T-helper 1 cell treated with Interleukin-12 subunit alpha and Interleukin-12 subunit beta and Interleukin-4 antibody, amounts not matched to agents 30 μg/mL and 1 μg/mL, for 36 hours (primary cell): ENCODE measurements around the gene AOC1.

ENCODE experiments used
- H3K27ac Mint-ChIP-seq: one replicate; pipeline ENCODE4 v1.8.0; 2021; ENCODE audit warnings: mild to moderate bottlenecking, mixed read lengths
- H3K27me3 Mint-ChIP-seq: one replicate; pipeline ENCODE4 v1.8.0; 2021; ENCODE audit warnings: low read depth, mixed read lengths
- H3K36me3 Mint-ChIP-seq: one replicate; pipeline ENCODE4 v1.8.0; 2021; ENCODE audit warnings: low read depth, mixed read lengths
- H3K4me1 Mint-ChIP-seq: one replicate; pipeline ENCODE4 v1.8.0; 2021; ENCODE audit warnings: low read depth, mixed read lengths
- H3K4me3 Mint-ChIP-seq: one replicate; pipeline ENCODE4 v1.8.0; 2021; ENCODE audit warnings: mild to moderate bottlenecking, moderate library complexity, mixed read lengths
- H3K9me3 Mint-ChIP-seq: one replicate; pipeline ENCODE4 v1.8.0; 2021; ENCODE audit warnings: mixed read lengths

Gene AOC1

GRCh38 chr7:150824379-150825177 lies 27.7 kb upstream of the AOC1 start:
- no peak overlapping the region for H3K4me3 Mint-ChIP-seq
- no peaks in the 10 kb centered on the region for H3K4me1 Mint-ChIP-seq
- no peak overlapping the region for H3K27ac Mint-ChIP-seq
- no peaks in the 10 kb centered on the region for H3K9me3 Mint-ChIP-seq
- no peaks in the 10 kb centered on the region for H3K36me3 Mint-ChIP-seq
- peaks cover 53% of the 10 kb centered on the region for H3K27me3 Mint-ChIP-seq

GRCh38 chr7:150826061-150826849 lies 26.1 kb upstream of the AOC1 start:
- Mint-ChIP-seq H3K4me3 (no peak overlapping the region), H3K4me1 (no peaks in the 10 kb centered on the region), H3K27ac (no peak overlapping the region), H3K36me3 (no peaks in the 10 kb centered on the region), H3K9me3 (no peaks in the 10 kb centered on the region), H3K27me3 (peaks cover 58% of the 10 kb centered on the region)

GRCh38 chr7:150828384-150828783 lies 23.9 kb upstream of the AOC1 start:
- no peak overlapping the region for H3K27ac Mint-ChIP-seq
- H3K9me3 Mint-ChIP-seq, result no peaks in the 10 kb centered on the region

GRCh38 chr7:150829426-150829825 lies 22.9 kb upstream of the AOC1 start:
- no peaks in the 10 kb centered on the region for H3K4me1 Mint-ChIP-seq
- H3K36me3 Mint-ChIP-seq, result no peaks in the 10 kb centered on the region
- H3K9me3 Mint-ChIP-seq, result no peaks in the 10 kb centered on the region
- peaks cover 67% of the 10 kb centered on the region for H3K27me3 Mint-ChIP-seq
- H3K4me3 Mint-ChIP-seq, result no peak overlapping the region
- no peak overlapping the region for H3K27ac Mint-ChIP-seq

More at GRCh38 chr7:150828384-150828783, 23.9 kb upstream of the AOC1 start:
- no peak overlapping the region for H3K4me3 Mint-ChIP-seq
- no peaks in the 10 kb centered on the region for H3K36me3 Mint-ChIP-seq
- no peaks in the 10 kb centered on the region for H3K4me1 Mint-ChIP-seq
- peaks cover 57% of the 10 kb centered on the region for H3K27me3 Mint-ChIP-seq

- Mint-ChIP-seq H3K9me3 (no peaks in the 10 kb centered on the region), H3K36me3 (no peaks in the 10 kb centered on the region), H3K27ac (no peak overlapping the region), H3K4me1 (no peaks in the 10 kb centered on the region), H3K4me3 (no peak overlapping the region), H3K27me3 (peaks cover 71% of the 10 kb centered on the region)
Measured at GRCh38 chr7:150830937-150831336, 21.4 kb upstream of the AOC1 start.

- Mint-ChIP-seq H3K27me3 (peaks cover 64% of the 10 kb centered on the region), H3K4me3 (no peak overlapping the region), H3K36me3 (no peaks in the 10 kb centered on the region), H3K27ac (no peak overlapping the region), H3K4me1 (no peaks in the 10 kb centered on the region), H3K9me3 (no peaks in the 10 kb centered on the region)
Measured at GRCh38 chr7:150831851-150832250, 20.5 kb upstream of the AOC1 start.

- H3K4me3 Mint-ChIP-seq, result no peak overlapping the region
- H3K27me3 Mint-ChIP-seq, result peaks cover 45% of the 10 kb centered on the region
- no peaks in the 10 kb centered on the region for H3K4me1 Mint-ChIP-seq
- H3K27ac Mint-ChIP-seq, result no peak overlapping the region
- H3K9me3 Mint-ChIP-seq, result no peaks in the 10 kb centered on the region
- H3K36me3 Mint-ChIP-seq, result no peaks in the 10 kb centered on the region
Measured at GRCh38 chr7:150835019-150835418, 17.3 kb upstream of the AOC1 start.

- no peak overlapping the region for H3K27ac Mint-ChIP-seq
- no peak overlapping the region for H3K4me3 Mint-ChIP-seq
- peaks cover 41% of the 10 kb centered on the region for H3K27me3 Mint-ChIP-seq
- H3K4me1 Mint-ChIP-seq, result no peaks in the 10 kb centered on the region
- no peaks in the 10 kb centered on the region for H3K9me3 Mint-ChIP-seq
- H3K36me3 Mint-ChIP-seq, result no peaks in the 10 kb centered on the region
Measured at GRCh38 chr7:150835702-150836280, 16.5 kb upstream of the AOC1 start.

GRCh38 chr7:150838965-150839650 lies 13.2 kb upstream of the AOC1 start:
- Mint-ChIP-seq H3K4me3 (no peak overlapping the region), H3K4me1 (no peaks in the 10 kb centered on the region), H3K36me3 (no peaks in the 10 kb centered on the region), H3K9me3 (no peaks in the 10 kb centered on the region), H3K27ac (no peak overlapping the region), H3K27me3 (peaks cover 20% of the 10 kb centered on the region)

- H3K9me3 Mint-ChIP-seq, result no peaks in the 10 kb centered on the region
- peaks cover 14% of the 10 kb centered on the region for H3K27me3 Mint-ChIP-seq
- no peak overlapping the region for H3K27ac Mint-ChIP-seq
- H3K36me3 Mint-ChIP-seq, result no peaks in the 10 kb centered on the region
- H3K4me1 Mint-ChIP-seq, result no peaks in the 10 kb centered on the region
- H3K4me3 Mint-ChIP-seq, result no peak overlapping the region
Measured at GRCh38 chr7:150842018-150842417, 10.3 kb upstream of the AOC1 start.

GRCh38 chr7:150842716-150843115 lies 9.6 kb upstream of the AOC1 start:
- no peaks in the 10 kb centered on the region for H3K9me3 Mint-ChIP-seq
- H3K4me1 Mint-ChIP-seq, result no peaks in the 10 kb centered on the region
- H3K4me3 Mint-ChIP-seq, result no peak overlapping the region
- H3K36me3 Mint-ChIP-seq, result no peaks in the 10 kb centered on the region
- H3K27me3 Mint-ChIP-seq, result peaks cover 14% of the 10 kb centered on the region
- no peak overlapping the region for H3K27ac Mint-ChIP-seq

- H3K36me3 Mint-ChIP-seq, result no peaks in the 10 kb centered on the region
- no peak overlapping the region for H3K27ac Mint-ChIP-seq
- H3K4me1 Mint-ChIP-seq, result no peaks in the 10 kb centered on the region
- H3K4me3 Mint-ChIP-seq, result no peak overlapping the region
- no peaks in the 10 kb centered on the region for H3K9me3 Mint-ChIP-seq
- H3K27me3 Mint-ChIP-seq, result peaks cover 9% of the 10 kb centered on the region
Measured at GRCh38 chr7:150845421-150845861, 6.9 kb upstream of the AOC1 start.

- no peaks in the 10 kb centered on the region for H3K36me3 Mint-ChIP-seq
- H3K4me3 Mint-ChIP-seq, result no peak overlapping the region
- H3K27me3 Mint-ChIP-seq, result peaks cover 17% of the 10 kb centered on the region
- no peak overlapping the region for H3K27ac Mint-ChIP-seq
- no peaks in the 10 kb centered on the region for H3K9me3 Mint-ChIP-seq
- H3K4me1 Mint-ChIP-seq, result no peaks in the 10 kb centered on the region
Measured at GRCh38 chr7:150846291-150847115, 5.8 kb upstream of the AOC1 start.

- Mint-ChIP-seq H3K27ac (no peak overlapping the region), H3K36me3 (no peaks in the 10 kb centered on the region), H3K4me3 (no peak overlapping the region), H3K27me3 (peaks cover 22% of the 10 kb centered on the region), H3K4me1 (no peaks in the 10 kb centered on the region), H3K9me3 (no peaks in the 10 kb centered on the region)
Measured at GRCh38 chr7:150847536-150847935, 4.8 kb upstream of the AOC1 start.
